Esophagus squamous epithelium (tissue), 4 donors: ENCODE data around the gene USP2.

Experiments
- POLR2A ChIP-seq, 4 donors: fragments of 450-650 bp; IDR thresholded peaks; one replicate each; pipeline ENCODE4 v1.6.1; 2017; ENCODE audit warnings: antibody characterized with exemption in 4 of 4, mild to moderate bottlenecking in 4 of 4, moderate library complexity in 3 of 4
- TF ChIP-seq, protein P1 (sequence below), 6 experiments: fragments of 450-650 bp in 4 of 6; fragments of 200-600 bp in 2 of 6; sonication (generic) in 2 of 6; IDR thresholded peaks; one replicate each; pipeline ENCODE4 v1.5.1; 2016 to 2019; ENCODE audit warnings: antibody characterized with exemption in 6 of 6, mild to moderate bottlenecking in 4 of 6, moderate library complexity in 4 of 6

DNA sequence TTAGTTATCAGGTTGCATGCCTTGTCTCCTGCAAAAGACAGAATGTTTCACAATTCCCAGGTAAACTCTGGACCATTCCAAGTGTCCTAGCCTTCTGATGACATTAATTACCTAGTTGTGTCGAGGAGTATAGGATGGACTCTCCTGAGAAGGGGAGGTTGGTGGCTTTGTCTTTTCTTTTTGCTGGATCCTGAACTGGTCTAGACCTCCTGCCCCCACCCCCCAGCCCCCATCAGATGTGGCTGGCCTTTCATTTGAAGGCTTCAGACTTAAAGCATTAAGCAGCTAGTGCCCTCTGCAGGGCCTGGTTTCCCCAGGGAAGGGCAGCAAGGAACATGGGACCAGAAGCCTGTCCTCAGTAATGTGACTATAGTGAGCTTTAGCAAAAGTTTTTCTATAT lies 74.3 kb downstream of the USP2 start:
- TF ChIP-seq, protein P1, sequence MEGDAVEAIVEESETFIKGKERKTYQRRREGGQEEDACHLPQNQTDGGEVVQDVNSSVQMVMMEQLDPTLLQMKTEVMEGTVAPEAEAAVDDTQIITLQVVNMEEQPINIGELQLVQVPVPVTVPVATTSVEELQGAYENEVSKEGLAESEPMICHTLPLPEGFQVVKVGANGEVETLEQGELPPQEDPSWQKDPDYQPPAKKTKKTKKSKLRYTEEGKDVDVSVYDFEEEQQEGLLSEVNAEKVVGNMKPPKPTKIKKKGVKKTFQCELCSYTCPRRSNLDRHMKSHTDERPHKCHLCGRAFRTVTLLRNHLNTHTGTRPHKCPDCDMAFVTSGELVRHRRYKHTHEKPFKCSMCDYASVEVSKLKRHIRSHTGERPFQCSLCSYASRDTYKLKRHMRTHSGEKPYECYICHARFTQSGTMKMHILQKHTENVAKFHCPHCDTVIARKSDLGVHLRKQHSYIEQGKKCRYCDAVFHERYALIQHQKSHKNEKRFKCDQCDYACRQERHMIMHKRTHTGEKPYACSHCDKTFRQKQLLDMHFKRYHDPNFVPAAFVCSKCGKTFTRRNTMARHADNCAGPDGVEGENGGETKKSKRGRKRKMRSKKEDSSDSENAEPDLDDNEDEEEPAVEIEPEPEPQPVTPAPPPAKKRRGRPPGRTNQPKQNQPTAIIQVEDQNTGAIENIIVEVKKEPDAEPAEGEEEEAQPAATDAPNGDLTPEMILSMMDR (IDR thresholded peaks at IDR 0.05), result peak in 1 of 6 experiments; percentile 14
- TF ChIP-seq POLR2A (IDR thresholded peaks at IDR 0.05), result no peak
